Endothelial cell (in vitro differentiated cells): ENCODE results near the gene FHIP2A. TPM values are rescaled to one million over a fixed set of nuclear protein-coding genes. Genes with fewer than 3 reads are reported as not detected.

Source experiments
- DNase-seq: peaks from one replicate; pipeline ENCODE4 v3.0.0; 2021; ENCODE audit warnings: low spot score
- H3K27ac Mint-ChIP-seq: one replicate; pipeline ENCODE4 v1.8.0; 2021; ENCODE audit warnings: mixed read lengths, inconsistent platforms; ENCODE audit not compliant: unreplicated experiment
- H3K27me3 Mint-ChIP-seq: one replicate; pipeline ENCODE4 v1.8.0; 2021; ENCODE audit warnings: mild to moderate bottlenecking, moderate library complexity, mixed read lengths, inconsistent platforms; ENCODE audit not compliant: unreplicated experiment
- H3K36me3 Mint-ChIP-seq: one replicate; pipeline ENCODE4 v1.8.0; 2021; ENCODE audit warnings: mild to moderate bottlenecking, low read depth, mixed read lengths, inconsistent platforms; ENCODE audit not compliant: unreplicated experiment
- H3K4me1 Mint-ChIP-seq: one replicate; pipeline ENCODE4 v1.8.0; 2021; ENCODE audit warnings: mild to moderate bottlenecking, mixed read lengths, inconsistent platforms; ENCODE audit not compliant: unreplicated experiment
- H3K4me3 Mint-ChIP-seq: one replicate; pipeline ENCODE4 v1.8.0; 2021; ENCODE audit warnings: mild to moderate bottlenecking, mixed read lengths, inconsistent platforms; ENCODE audit not compliant: unreplicated experiment
- H3K9me3 Mint-ChIP-seq: one replicate; pipeline ENCODE4 v1.8.0; 2021; ENCODE audit warnings: mixed read lengths, inconsistent platforms; ENCODE audit not compliant: unreplicated experiment
- total RNA-seq: library from RNA; stranded (reverse); fragmentation: NEBNext Ultra II Directional; extraction: Animal tissue kit (Norgen Biotek cat#: 25700); gene quantifications from one replicate; pipeline ENCODE4 v1.2.1, GENCODE V29; 2021; ENCODE audit not compliant: unreplicated experiment
- TF ChIP-seq, protein P1 (sequence below): fragments of 200-600 bp; sonication (generic); IDR thresholded peaks from one replicate; pipeline ENCODE4 v1.5.0; 2021; ENCODE audit warnings: antibody characterized with exemption; ENCODE audit not compliant: unreplicated experiment

The FHIP2A gene
- total RNA-seq, 1 donor from 2014 or later: 50.1 TPM

DNA sequence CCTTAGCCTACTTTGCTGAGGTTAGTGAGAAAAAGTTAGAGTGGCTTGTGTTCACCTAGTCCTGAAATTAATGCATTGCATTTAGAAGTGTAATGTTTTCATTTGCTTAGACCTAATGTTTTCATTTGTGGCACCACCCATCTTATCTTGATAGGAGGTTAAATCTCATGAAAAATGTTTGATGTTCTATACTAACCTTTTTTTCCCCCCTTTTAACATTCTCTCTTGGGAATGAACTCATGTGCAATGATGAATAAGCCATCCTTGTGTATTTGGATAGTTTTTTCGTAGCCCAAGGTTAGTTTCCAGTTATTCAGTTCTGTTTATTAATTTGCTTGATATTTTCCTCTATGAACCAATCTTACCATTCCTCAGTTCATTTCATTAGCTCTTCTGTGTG lies 2.8 kb downstream of the FHIP2A start:
- Mint-ChIP-seq H3K27ac (peak overlapping the region; percentile 89), H3K4me1 (peaks cover 47% of the 10 kb centered on the region), H3K27me3 (peaks cover 9% of the 10 kb centered on the region), H3K9me3 (no peaks in the 10 kb centered on the region), H3K4me3 (peak overlapping the region; percentile 76), H3K36me3 (peaks cover 26% of the 10 kb centered on the region)
- DNase-seq: no peak
- TF ChIP-seq, protein P1, sequence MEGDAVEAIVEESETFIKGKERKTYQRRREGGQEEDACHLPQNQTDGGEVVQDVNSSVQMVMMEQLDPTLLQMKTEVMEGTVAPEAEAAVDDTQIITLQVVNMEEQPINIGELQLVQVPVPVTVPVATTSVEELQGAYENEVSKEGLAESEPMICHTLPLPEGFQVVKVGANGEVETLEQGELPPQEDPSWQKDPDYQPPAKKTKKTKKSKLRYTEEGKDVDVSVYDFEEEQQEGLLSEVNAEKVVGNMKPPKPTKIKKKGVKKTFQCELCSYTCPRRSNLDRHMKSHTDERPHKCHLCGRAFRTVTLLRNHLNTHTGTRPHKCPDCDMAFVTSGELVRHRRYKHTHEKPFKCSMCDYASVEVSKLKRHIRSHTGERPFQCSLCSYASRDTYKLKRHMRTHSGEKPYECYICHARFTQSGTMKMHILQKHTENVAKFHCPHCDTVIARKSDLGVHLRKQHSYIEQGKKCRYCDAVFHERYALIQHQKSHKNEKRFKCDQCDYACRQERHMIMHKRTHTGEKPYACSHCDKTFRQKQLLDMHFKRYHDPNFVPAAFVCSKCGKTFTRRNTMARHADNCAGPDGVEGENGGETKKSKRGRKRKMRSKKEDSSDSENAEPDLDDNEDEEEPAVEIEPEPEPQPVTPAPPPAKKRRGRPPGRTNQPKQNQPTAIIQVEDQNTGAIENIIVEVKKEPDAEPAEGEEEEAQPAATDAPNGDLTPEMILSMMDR: no peak

DNA sequence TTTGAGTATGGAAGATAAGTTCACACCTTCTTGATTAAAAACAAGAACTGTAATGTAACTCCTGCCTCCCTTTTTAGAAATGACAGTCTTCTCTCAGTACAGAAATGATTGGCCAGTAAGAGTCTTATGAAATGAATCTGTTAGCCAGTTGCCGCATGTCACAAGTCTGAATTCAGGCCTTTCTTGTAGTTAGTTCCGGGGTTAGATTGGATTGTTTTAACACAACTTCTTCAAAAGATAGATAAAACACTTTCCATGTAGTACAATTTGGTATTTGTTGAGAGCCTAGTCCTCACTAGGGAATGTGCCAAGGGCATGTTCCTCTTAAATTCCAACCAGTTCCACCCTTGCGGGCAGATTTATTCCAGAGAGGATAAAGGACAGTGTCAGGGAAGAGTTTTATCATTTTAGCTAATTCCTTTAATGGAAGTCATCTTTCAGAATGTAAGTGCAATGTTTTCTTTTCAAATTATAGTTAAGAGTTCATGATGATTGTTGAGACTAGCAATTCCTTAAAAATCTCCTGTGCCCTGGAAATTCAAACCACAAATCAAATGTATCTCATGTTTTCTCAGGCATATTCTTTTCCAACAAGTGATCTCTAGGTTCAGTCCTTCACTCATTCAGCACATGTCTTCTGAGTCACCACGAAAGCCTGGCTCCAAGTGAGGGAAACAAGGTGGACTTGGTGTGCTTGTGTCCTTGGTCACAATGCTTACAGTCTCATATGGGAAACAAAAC lies 4.1 kb downstream of the FHIP2A start:
- TF ChIP-seq, protein P1: no peak
- Mint-ChIP-seq H3K4me1 (peaks cover 39% of the 10 kb centered on the region), H3K27me3 (peaks cover 12% of the 10 kb centered on the region), H3K27ac (peak overlapping the region; percentile 25), H3K4me3 (peak overlapping the region; percentile 22), H3K9me3 (no peaks in the 10 kb centered on the region), H3K36me3 (peaks cover 26% of the 10 kb centered on the region)
- DNase-seq: no peak

DNA sequence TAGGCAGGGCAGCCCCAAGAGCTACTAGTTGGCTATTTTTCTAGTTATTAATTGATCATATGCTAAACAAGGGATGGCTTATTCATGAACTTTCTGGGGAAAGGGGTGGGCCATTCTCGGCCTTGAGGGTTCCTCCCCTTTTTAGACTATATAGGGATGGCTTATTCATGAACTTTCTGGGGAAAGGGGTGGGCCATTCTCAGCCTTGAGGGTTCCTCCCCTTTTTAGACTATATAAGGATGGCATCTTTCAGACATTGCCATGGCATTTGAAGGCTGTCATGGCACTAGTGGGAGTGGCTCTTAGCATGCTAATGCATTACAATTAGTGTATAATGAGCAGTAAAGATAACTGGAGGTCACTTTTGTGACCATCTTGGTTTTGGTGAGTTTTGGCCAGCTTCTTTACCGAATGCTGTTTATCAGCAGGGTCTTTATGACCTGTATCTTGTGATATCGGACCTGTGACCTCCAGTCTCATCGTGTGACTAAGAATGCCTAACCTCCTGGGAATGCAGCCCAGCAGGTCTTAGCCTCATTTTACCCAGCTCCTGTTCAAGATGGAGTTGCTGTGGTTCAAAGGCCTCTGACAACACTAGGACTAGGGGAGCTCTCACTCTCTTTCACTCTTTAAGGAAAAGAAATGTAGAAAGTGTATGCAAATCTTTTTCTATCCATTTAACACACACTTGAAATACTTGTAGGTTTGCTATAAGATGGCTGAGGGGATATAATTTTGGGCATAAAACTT lies 7.8 kb downstream of the FHIP2A start:
- peaks cover 36% of the 10 kb centered on the region for H3K4me1 Mint-ChIP-seq
- no peak overlapping the region for H3K4me3 Mint-ChIP-seq
- H3K27me3 Mint-ChIP-seq: peaks cover 4% of the 10 kb centered on the region
- H3K36me3 Mint-ChIP-seq: peaks cover 14% of the 10 kb centered on the region
- DNase-seq: no peak
- no peak overlapping the region for H3K27ac Mint-ChIP-seq
- no peaks in the 10 kb centered on the region for H3K9me3 Mint-ChIP-seq
- TF ChIP-seq, protein P1: no peak

DNA sequence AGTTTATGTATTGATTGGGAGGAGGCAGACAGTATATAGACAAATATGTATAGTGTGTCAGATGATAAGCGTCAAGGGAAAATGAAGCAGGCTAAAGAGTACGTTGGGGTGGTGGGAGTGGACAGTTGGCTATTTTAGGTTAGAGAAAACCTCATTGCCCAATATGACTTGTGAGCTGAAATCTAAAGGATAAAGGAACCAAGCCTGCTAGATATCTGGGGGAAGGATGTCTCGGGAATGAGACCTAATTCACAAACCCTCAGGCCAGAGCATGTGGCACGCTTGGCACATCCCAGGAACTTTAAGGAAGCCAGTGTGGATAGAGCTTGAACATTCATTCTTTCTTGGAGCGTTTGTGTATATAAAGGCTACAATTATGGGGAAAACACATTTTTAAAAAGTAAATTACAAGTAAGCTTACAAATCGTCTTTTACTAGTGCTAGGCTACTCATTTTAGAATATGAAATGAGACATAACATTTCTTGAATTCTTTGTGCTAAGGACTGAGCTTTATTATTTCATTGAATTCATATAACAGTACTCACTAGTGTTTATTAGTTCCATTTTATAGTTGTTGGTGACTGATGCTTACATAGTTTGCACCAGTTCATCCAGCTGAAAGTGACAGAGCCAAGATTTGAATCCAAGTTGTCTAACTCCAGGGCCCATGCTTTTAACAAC lies 9.7 kb downstream of the FHIP2A start:
- H3K27me3 Mint-ChIP-seq: peaks cover 2% of the 10 kb centered on the region
- no peak for DNase-seq
- no peaks in the 10 kb centered on the region for H3K9me3 Mint-ChIP-seq
- peaks cover 22% of the 10 kb centered on the region for H3K4me1 Mint-ChIP-seq
- no peak overlapping the region for H3K27ac Mint-ChIP-seq
- H3K4me3 Mint-ChIP-seq: no peak overlapping the region
- H3K36me3 Mint-ChIP-seq: peaks cover 5% of the 10 kb centered on the region
- TF ChIP-seq, protein P1: no peak
